ENCODE measurements around the gene C1QTNF6.

Gene C1QTNF6

GRCh38 chr22:37145180-37146050, 42.6 kb downstream of the C1QTNF6 start:
- no peaks in the 10 kb centered on the region for H3K36me3 ChIP-seq (ENCODE audit: control insufficient read depth in 5 of 5, insufficient read depth in 5 of 5, low read length in 5 of 5)
- peaks cover 0 to 3% (median 0%) of the 10 kb centered on the region in 5 donors for H3K4me1 ChIP-seq (ENCODE audit: control insufficient read depth in 5 of 5, insufficient read depth in 5 of 5, low read length in 5 of 5)
- H3K9me3 ChIP-seq (ENCODE audit: control insufficient read depth in 5 of 5, low read length in 5 of 5): no peaks in the 10 kb centered on the region
- H3K27ac ChIP-seq (ENCODE audit: low read depth, low read length): no peak overlapping the region
- H3K4me3 ChIP-seq (ENCODE audit: low read depth in 1 of 5, low read length in 5 of 5): no peak overlapping the region
- no peak overlapping the region for H3K9ac ChIP-seq (ENCODE audit: low read length in 5 of 5)
- H3K27me3 ChIP-seq (ENCODE audit: control insufficient read depth in 5 of 5, insufficient read depth in 4 of 5, low read length in 5 of 5): peaks cover 0 to 40% (median 24%) of the 10 kb centered on the region in 5 donors

- Histone ChIP-seq H3K9ac (ENCODE audit: low read length in 5 of 5) (no peak overlapping the region), H3K4me3 (ENCODE audit: low read depth in 1 of 5, low read length in 5 of 5) (no peak overlapping the region), H3K36me3 (ENCODE audit: control insufficient read depth in 5 of 5, insufficient read depth in 5 of 5, low read length in 5 of 5) (no peaks in the 10 kb centered on the region), H3K27me3 (ENCODE audit: control insufficient read depth in 5 of 5, insufficient read depth in 4 of 5, low read length in 5 of 5) (peaks cover 0 to 40% (median 24%) of the 10 kb centered on the region in 5 donors), H3K4me1 (ENCODE audit: control insufficient read depth in 5 of 5, insufficient read depth in 5 of 5, low read length in 5 of 5) (peaks cover 0 to 3% (median 0%) of the 10 kb centered on the region in 5 donors), H3K9me3 (ENCODE audit: control insufficient read depth in 5 of 5, low read length in 5 of 5) (no peaks in the 10 kb centered on the region), H3K27ac (ENCODE audit: low read depth, low read length) (no peak overlapping the region)
Observed at GRCh38 chr22:37144180-37144554, 43.9 kb downstream of the C1QTNF6 start.

GRCh38 chr22:37141971-37142370, 46.1 kb downstream of the C1QTNF6 start:
- no peak overlapping the region for H3K9ac ChIP-seq (ENCODE audit: low read length in 5 of 5)
- no peaks in the 10 kb centered on the region for H3K9me3 ChIP-seq (ENCODE audit: control insufficient read depth in 5 of 5, low read length in 5 of 5)
- no peak overlapping the region for H3K4me3 ChIP-seq (ENCODE audit: low read depth in 1 of 5, low read length in 5 of 5)
- H3K27ac ChIP-seq (ENCODE audit: low read depth, low read length): no peak overlapping the region
- H3K36me3 ChIP-seq (ENCODE audit: control insufficient read depth in 5 of 5, insufficient read depth in 5 of 5, low read length in 5 of 5): no peaks in the 10 kb centered on the region
- H3K4me1 ChIP-seq (ENCODE audit: control insufficient read depth in 5 of 5, insufficient read depth in 5 of 5, low read length in 5 of 5): peaks cover 0 to 3% (median 0%) of the 10 kb centered on the region in 5 donors
- peaks cover 0 to 30% (median 13%) of the 10 kb centered on the region in 5 donors for H3K27me3 ChIP-seq (ENCODE audit: control insufficient read depth in 5 of 5, insufficient read depth in 4 of 5, low read length in 5 of 5)

DNA sequence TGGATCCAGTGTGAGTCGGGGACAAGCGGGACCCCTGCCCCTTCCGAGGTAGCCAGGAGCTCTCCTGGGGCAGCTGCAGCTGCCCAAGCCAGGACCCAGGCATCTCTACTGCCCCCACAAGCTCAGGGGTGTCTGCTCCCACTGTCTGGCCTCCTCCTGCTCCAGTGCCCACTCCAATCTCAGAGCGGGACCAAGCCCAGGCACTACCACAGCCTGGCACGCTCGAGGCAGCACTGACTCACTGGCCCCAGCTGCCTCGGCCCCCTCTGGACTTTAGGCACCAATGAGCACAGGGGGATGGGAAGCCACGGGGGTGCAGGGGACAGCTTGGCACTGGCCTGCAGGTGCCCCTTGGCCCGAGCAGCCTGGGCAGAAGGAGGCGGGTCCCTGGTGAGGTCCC, 46.6 kb downstream of the C1QTNF6 start:
- Histone ChIP-seq H3K4me3 (ENCODE audit: low read depth in 1 of 5, low read length in 5 of 5) (no peak overlapping the region), H3K27me3 (ENCODE audit: control insufficient read depth in 5 of 5, insufficient read depth in 4 of 5, low read length in 5 of 5) (peaks cover 0 to 30% (median 12%) of the 10 kb centered on the region in 5 donors), H3K4me1 (ENCODE audit: control insufficient read depth in 5 of 5, insufficient read depth in 5 of 5, low read length in 5 of 5) (peaks cover 0 to 3% (median 0%) of the 10 kb centered on the region in 5 donors), H3K9me3 (ENCODE audit: control insufficient read depth in 5 of 5, low read length in 5 of 5) (no peaks in the 10 kb centered on the region), H3K9ac (ENCODE audit: low read length in 5 of 5) (no peak overlapping the region), H3K27ac (ENCODE audit: low read depth, low read length) (no peak overlapping the region), H3K36me3 (ENCODE audit: control insufficient read depth in 5 of 5, insufficient read depth in 5 of 5, low read length in 5 of 5) (no peaks in the 10 kb centered on the region)

GRCh38 chr22:37140686-37141323, 47.2 kb downstream of the C1QTNF6 start:
- H3K27ac ChIP-seq (ENCODE audit: low read depth, low read length): no peak overlapping the region
- H3K4me1 ChIP-seq (ENCODE audit: control insufficient read depth in 5 of 5, insufficient read depth in 5 of 5, low read length in 5 of 5): peaks cover 0 to 3% (median 0%) of the 10 kb centered on the region in 5 donors
- H3K4me3 ChIP-seq (ENCODE audit: low read depth in 1 of 5, low read length in 5 of 5): no peak overlapping the region
- peaks cover 0 to 28% (median 13%) of the 10 kb centered on the region in 5 donors for H3K27me3 ChIP-seq (ENCODE audit: control insufficient read depth in 5 of 5, insufficient read depth in 4 of 5, low read length in 5 of 5)
- no peaks in the 10 kb centered on the region for H3K36me3 ChIP-seq (ENCODE audit: control insufficient read depth in 5 of 5, insufficient read depth in 5 of 5, low read length in 5 of 5)
- H3K9me3 ChIP-seq (ENCODE audit: control insufficient read depth in 5 of 5, low read length in 5 of 5): no peaks in the 10 kb centered on the region
- no peak overlapping the region for H3K9ac ChIP-seq (ENCODE audit: low read length in 5 of 5)

DNA sequence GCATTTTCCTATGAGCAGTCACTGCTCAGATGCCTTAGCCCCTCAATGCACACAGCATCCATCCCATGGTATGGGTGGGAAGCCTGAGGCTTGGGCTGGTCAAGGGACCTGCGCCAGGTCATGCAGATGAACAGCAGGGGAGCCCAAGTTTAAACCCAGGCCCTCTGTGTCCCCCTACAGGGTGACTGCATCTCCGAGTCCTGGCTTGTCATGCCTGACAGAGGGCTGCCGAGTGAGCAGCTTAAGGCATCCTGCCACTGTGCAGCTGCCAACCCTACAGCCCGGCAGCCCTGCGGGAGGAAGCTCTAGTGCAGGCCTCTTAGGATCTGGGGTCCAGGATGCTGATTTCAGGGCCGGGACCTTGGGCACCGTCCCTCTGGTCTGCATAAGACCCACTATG, 48.3 kb downstream of the C1QTNF6 start:
- no peaks in the 10 kb centered on the region for H3K9me3 ChIP-seq (ENCODE audit: control insufficient read depth in 5 of 5, low read length in 5 of 5)
- H3K4me1 ChIP-seq (ENCODE audit: control insufficient read depth in 5 of 5, insufficient read depth in 5 of 5, low read length in 5 of 5): no peaks in the 10 kb centered on the region
- peaks cover 0 to 23% (median 14%) of the 10 kb centered on the region in 5 donors for H3K27me3 ChIP-seq (ENCODE audit: control insufficient read depth in 5 of 5, insufficient read depth in 4 of 5, low read length in 5 of 5)
- no peak overlapping the region for H3K4me3 ChIP-seq (ENCODE audit: low read depth in 1 of 5, low read length in 5 of 5)
- no peak overlapping the region for H3K27ac ChIP-seq (ENCODE audit: low read depth, low read length)
- no peaks in the 10 kb centered on the region for H3K36me3 ChIP-seq (ENCODE audit: control insufficient read depth in 5 of 5, insufficient read depth in 5 of 5, low read length in 5 of 5)
- no peak overlapping the region for H3K9ac ChIP-seq (ENCODE audit: low read length in 5 of 5)

DNA sequence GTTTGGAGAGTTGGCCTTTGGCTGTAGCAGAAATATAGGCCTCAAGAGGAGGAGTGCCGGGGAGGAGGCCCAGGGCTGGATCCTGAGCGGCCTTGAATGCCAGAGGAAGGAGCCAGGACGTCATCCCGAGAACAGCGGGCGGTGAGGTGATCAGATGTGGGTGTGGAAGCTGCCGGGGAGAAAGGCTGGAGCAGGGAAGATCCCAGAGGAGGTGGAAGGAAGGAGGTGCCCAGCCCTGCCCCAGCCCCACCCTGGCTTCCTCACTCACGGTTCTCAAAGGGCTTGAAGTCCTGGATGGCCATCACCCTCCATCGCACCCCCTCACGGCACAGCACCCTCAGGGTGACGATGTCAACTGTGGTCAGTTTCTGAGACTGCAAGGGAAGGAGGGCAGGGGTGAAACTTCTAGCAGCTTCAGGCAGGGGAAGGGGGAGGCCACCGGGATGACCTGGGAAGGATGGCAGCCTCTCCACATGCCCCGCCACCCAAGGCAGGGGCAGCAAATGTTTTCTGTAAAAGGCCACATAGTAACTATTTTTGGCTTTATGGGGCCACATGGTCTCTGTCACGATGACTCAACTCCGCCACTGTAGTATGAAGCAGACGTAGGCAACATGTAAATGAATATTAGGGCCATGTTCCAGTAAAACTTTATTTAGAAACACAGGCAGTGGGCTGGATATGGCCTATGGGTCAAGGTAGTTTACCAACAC, 49.0 kb downstream of the C1QTNF6 start:
- Histone ChIP-seq H3K27me3 (ENCODE audit: control insufficient read depth in 5 of 5, insufficient read depth in 4 of 5, low read length in 5 of 5) (peaks cover 0 to 19% (median 12%) of the 10 kb centered on the region in 5 donors), H3K9ac (ENCODE audit: low read length in 5 of 5) (no peak overlapping the region), H3K36me3 (ENCODE audit: control insufficient read depth in 5 of 5, insufficient read depth in 5 of 5, low read length in 5 of 5) (no peaks in the 10 kb centered on the region), H3K27ac (ENCODE audit: low read depth, low read length) (no peak overlapping the region), H3K9me3 (ENCODE audit: control insufficient read depth in 5 of 5, low read length in 5 of 5) (no peaks in the 10 kb centered on the region), H3K4me1 (ENCODE audit: control insufficient read depth in 5 of 5, insufficient read depth in 5 of 5, low read length in 5 of 5) (no peaks in the 10 kb centered on the region), H3K4me3 (ENCODE audit: low read depth in 1 of 5, low read length in 5 of 5) (no peak overlapping the region)

- Histone ChIP-seq H3K4me1 (ENCODE audit: control insufficient read depth in 5 of 5, insufficient read depth in 5 of 5, low read length in 5 of 5) (no peaks in the 10 kb centered on the region), H3K27me3 (ENCODE audit: control insufficient read depth in 5 of 5, insufficient read depth in 4 of 5, low read length in 5 of 5) (peaks cover 0 to 14% (median 8%) of the 10 kb centered on the region in 5 donors), H3K4me3 (ENCODE audit: low read depth in 1 of 5, low read length in 5 of 5) (no peak overlapping the region), H3K9ac (ENCODE audit: low read length in 5 of 5) (no peak overlapping the region), H3K36me3 (ENCODE audit: control insufficient read depth in 5 of 5, insufficient read depth in 5 of 5, low read length in 5 of 5) (no peaks in the 10 kb centered on the region), H3K9me3 (ENCODE audit: control insufficient read depth in 5 of 5, low read length in 5 of 5) (no peaks in the 10 kb centered on the region), H3K27ac (ENCODE audit: low read depth, low read length) (no peak overlapping the region)
Observed at GRCh38 chr22:37137903-37138665, 50.0 kb downstream of the C1QTNF6 start.

GRCh38 chr22:37137131-37137530, 50.9 kb downstream of the C1QTNF6 start:
- no peak overlapping the region for H3K27ac ChIP-seq (ENCODE audit: low read depth, low read length)
- H3K9me3 ChIP-seq (ENCODE audit: control insufficient read depth in 5 of 5, low read length in 5 of 5): no peaks in the 10 kb centered on the region
- H3K27me3 ChIP-seq (ENCODE audit: control insufficient read depth in 5 of 5, insufficient read depth in 4 of 5, low read length in 5 of 5): peaks cover 0 to 14% (median 8%) of the 10 kb centered on the region in 5 donors

More at GRCh38 chr22:37137131-37137530, 50.9 kb downstream of the C1QTNF6 start:
- no peaks in the 10 kb centered on the region for H3K36me3 ChIP-seq (ENCODE audit: control insufficient read depth in 5 of 5, insufficient read depth in 5 of 5, low read length in 5 of 5)
- H3K9ac ChIP-seq (ENCODE audit: low read length in 5 of 5): no peak overlapping the region
- H3K4me1 ChIP-seq (ENCODE audit: control insufficient read depth in 5 of 5, insufficient read depth in 5 of 5, low read length in 5 of 5): no peaks in the 10 kb centered on the region
- H3K4me3 ChIP-seq (ENCODE audit: low read depth in 1 of 5, low read length in 5 of 5): no peak overlapping the region

Data from subcutaneous abdominal adipose tissue (tissue), 5 donors.